Prostate gland (tissue), 2 donors: ENCODE data around the gene POMP. TPM values are rescaled to one million over a fixed set of nuclear protein-coding genes. Genes with fewer than 3 reads are reported as not detected.

Source experiments
- DNase-seq: peaks from one replicate; pipeline ENCODE4 v3.0.0-alpha.2; 2019; ENCODE audit warnings: low spot score
- H3K27ac ChIP-seq, 2 donors: fragments of 200-600 bp; sonication (generic); 2 replicates each; pipeline ENCODE4 v1.5.1; 2017 to 2019
- H3K27me3 ChIP-seq: fragments of 200-600 bp; sonication (generic); replicated peaks from 2 replicates; pipeline ENCODE4 v1.5.1; 2019; ENCODE audit not compliant: insufficient read depth
- H3K36me3 ChIP-seq, 2 donors: fragments of 200-600 bp; sonication (generic); 1 replicate in 1 of 2; 2 replicates in 1 of 2; pipeline versions ENCODE4 v1.5.1 to v1.8.1; 2017 to 2019
- H3K4me1 ChIP-seq: fragments of 200-600 bp; sonication (generic); replicated peaks from 2 replicates; pipeline ENCODE4 v1.5.1; 2019
- H3K4me3 ChIP-seq, 2 donors: fragments of 200-600 bp; sonication (generic); 2 replicates each; pipeline ENCODE4 v1.5.1; 2017 to 2019
- H3K9me3 ChIP-seq: fragments of 200-600 bp; sonication (generic); 2 replicates; pipeline ENCODE4 v1.5.1; 2017
- POLR2A ChIP-seq: fragments of 450-650 bp; IDR thresholded peaks from one replicate; pipeline ENCODE4 v1.6.1; 2016; ENCODE audit warnings: antibody characterized with exemption, mild to moderate bottlenecking
- POLR2AphosphoS5 ChIP-seq: sonication (generic); formaldehyde crosslinking; IDR thresholded peaks from one replicate; pipeline ENCODE4 v1.6.1; 2017; ENCODE audit warnings: antibody characterized with exemption
- WGBS: methylation state at CpG from one replicate; pipeline ENCODE4 v1.1.5; 2018; 5-methylcytosine and 5-hydroxymethylcytosine counted together
- intact Hi-C: fragments of 100-400 bp; cut with DNase I; formaldehyde crosslinking; loops from one replicate; pipeline ENCODE4 v1.14.2; 2022
- total RNA-seq, 2 donors: library from RNA; depleted of rRNA; stranded (reverse); fragments of >200 nt; gene quantifications; one replicate each; pipeline ENCODE4 v1.1.0, GENCODE V29; 2016
- TF ChIP-seq, protein P1 (sequence below), 4 experiments: fragments of 200-600 bp in 2 of 4; fragments of 450-650 bp in 2 of 4; sonication (generic) in 2 of 4; IDR thresholded peaks; 1 replicate in 3 of 4; 2 replicates in 1 of 4; pipeline ENCODE4 v1.5.1; 2016 to 2019; ENCODE audit warnings: antibody characterized with exemption in 4 of 4, mild to moderate bottlenecking in 2 of 4, moderate library complexity in 2 of 4

The POMP gene
- total RNA-seq, 2 donors from 2014 or later: 26.3 to 35.9 TPM

- no peak overlapping the region for H3K4me3 ChIP-seq
- H3K27ac ChIP-seq: no peak overlapping the region
- H3K36me3 ChIP-seq: no peaks in the 10 kb centered on the region
- no peaks in the 10 kb centered on the region for H3K27me3 ChIP-seq
- intact Hi-C loops: loop anchor here (5.0 kb wide), 1 partner anchor 57 kb away; the partner anchor contains the start of gene POMP
- no peak for TF ChIP-seq POLR2A
- TF ChIP-seq, protein P1, sequence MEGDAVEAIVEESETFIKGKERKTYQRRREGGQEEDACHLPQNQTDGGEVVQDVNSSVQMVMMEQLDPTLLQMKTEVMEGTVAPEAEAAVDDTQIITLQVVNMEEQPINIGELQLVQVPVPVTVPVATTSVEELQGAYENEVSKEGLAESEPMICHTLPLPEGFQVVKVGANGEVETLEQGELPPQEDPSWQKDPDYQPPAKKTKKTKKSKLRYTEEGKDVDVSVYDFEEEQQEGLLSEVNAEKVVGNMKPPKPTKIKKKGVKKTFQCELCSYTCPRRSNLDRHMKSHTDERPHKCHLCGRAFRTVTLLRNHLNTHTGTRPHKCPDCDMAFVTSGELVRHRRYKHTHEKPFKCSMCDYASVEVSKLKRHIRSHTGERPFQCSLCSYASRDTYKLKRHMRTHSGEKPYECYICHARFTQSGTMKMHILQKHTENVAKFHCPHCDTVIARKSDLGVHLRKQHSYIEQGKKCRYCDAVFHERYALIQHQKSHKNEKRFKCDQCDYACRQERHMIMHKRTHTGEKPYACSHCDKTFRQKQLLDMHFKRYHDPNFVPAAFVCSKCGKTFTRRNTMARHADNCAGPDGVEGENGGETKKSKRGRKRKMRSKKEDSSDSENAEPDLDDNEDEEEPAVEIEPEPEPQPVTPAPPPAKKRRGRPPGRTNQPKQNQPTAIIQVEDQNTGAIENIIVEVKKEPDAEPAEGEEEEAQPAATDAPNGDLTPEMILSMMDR (IDR thresholded peaks at IDR 0.05): no peak
- no peak for TF ChIP-seq POLR2AphosphoS5
- no peaks in the 10 kb centered on the region for H3K4me1 ChIP-seq
- H3K9me3 ChIP-seq: no peaks in the 10 kb centered on the region
- no peak for DNase-seq
- 86% methylated on average over 1 of the region's 1 CpG for WGBS
Observed at GRCh38 chr13:28714651-28715050, 55.7 kb downstream of the POMP start.

DNA sequence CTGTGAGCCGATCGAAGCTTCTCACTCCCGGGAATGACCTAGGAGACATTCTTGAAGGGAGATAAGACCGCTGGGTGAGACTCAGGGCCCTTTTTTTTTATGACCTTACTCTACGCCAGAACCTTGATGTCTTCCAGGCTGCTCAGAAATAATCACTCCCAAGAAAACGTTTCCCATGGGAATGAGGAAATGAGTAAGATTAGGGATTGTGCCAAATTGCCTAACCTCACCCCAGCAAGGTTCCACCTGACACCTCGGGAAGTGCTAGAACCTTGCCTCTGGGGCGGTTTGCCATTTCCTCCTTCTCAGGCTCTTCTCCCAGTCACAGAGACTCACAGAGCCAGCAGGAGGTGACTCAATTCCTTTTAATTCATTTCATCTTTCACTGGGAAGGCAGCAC lies 57.6 kb downstream of the POMP start:
- intact Hi-C loops: loop anchor here (5.0 kb wide), 1 partner anchor 59 kb away; the partner anchor contains the start of gene POMP
- Histone ChIP-seq H3K4me1 (no peaks in the 10 kb centered on the region), H3K36me3 (no peaks in the 10 kb centered on the region), H3K27ac (no peak overlapping the region), H3K27me3 (no peaks in the 10 kb centered on the region), H3K9me3 (no peaks in the 10 kb centered on the region), H3K4me3 (no peak overlapping the region)
- no peak for TF ChIP-seq POLR2A
- no peak for TF ChIP-seq POLR2AphosphoS5
- DNase-seq: no peak
- WGBS: 31% methylated on average over 8 of the region's 8 CpGs

DNA sequence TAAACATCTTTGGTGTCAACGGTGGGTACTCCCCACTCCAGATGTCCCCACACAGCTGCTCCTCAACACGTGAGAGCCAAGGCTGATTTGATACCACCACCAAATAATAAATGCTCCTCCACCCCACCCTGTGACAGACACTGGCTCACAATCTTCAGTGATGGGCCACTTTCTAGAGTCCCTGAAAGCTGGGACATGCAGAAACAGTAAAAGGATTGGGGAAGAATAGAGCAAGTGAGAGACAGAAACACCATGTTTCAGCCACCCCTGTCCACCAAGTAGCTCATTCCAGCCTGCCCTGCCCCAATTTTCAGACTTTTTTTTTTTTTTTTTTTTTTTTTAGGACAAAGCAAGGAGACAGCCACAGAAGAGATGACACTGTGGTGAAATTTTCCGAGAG lies 58.2 kb downstream of the POMP start:
- no peak overlapping the region for H3K4me3 ChIP-seq
- no peaks in the 10 kb centered on the region for H3K4me1 ChIP-seq
- no peaks in the 10 kb centered on the region for H3K9me3 ChIP-seq
- H3K36me3 ChIP-seq: no peaks in the 10 kb centered on the region
- H3K27me3 ChIP-seq: no peaks in the 10 kb centered on the region
- no peak for TF ChIP-seq POLR2A
- 53% methylated on average over 3 of the region's 3 CpGs for WGBS
- intact Hi-C loops: loop anchor here (5.0 kb wide), 1 partner anchor 60 kb away; the partner anchor contains the start of gene POMP
- H3K27ac ChIP-seq: peak overlapping the region in 1 of 2 donors; percentile 19
- no peak for DNase-seq

DNA sequence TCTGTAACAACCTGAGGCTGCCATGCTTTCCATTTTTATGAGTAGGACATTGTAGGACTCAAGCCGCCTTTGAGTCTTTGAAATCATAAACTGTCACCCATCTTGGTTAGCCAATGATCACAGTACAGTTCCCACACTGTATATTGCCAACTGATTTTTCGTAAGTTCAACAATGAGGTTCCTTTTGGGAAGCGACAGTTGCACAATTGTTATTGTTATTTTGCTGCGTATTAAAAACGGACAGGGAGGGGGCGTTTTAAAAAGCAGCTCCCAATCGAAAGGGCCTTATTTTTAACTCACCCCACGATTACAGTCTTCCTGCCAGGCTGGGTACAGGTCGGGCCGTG lies 59.2 kb downstream of the POMP start:
- no peak for TF ChIP-seq POLR2A
- TF ChIP-seq POLR2AphosphoS5: peak; percentile 3
- TF ChIP-seq, protein P1 (IDR thresholded peaks at IDR 0.05): no peak
- DNase-seq: no peak
- 3% methylated on average over 10 of the region's 10 CpGs for WGBS
- Histone ChIP-seq H3K9me3 (no peaks in the 10 kb centered on the region), H3K27ac (peak overlapping the region; percentile 73 to 74), H3K36me3 (no peaks in the 10 kb centered on the region), H3K4me1 (no peaks in the 10 kb centered on the region), H3K27me3 (no peaks in the 10 kb centered on the region), H3K4me3 (peak overlapping the region; percentile 37 to 48)
- intact Hi-C loops: loop anchor here (5.0 kb wide), 1 partner anchor 61 kb away; the partner anchor contains the start of gene POMP

DNA sequence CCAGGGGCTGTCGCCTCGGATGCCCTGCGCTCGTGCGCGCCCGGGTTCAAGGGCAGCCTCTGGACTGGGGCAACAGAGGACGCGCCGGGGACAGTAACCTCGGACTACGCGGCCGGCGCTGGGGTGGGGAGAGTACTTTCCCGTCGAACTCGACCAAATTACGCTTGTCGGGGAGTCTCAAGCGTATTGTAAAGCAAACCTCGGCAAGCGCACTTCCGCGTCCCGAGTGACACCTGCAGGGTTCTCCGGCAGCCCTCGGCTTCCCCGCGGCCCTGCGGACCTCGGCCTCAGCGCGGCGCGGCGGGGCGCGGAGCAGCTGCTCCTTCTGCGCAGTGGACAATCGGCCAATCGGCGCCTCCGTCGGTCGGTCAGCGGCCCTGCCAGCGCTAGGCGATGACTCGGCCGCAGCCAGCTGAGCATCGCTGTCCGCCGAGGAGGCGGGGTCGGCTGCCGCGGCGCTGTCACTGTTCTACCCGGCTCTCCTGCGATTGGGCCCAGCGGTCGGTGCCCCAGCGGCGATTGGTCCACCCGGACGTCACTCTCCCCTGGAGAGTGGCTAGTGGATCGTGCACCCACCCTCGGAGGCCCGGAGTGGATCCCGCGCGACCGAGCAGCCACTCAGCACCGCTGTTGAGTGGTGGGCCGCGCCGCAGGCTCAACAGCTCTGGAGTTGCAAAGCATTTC lies 59.8 kb downstream of the POMP start, which contains the start of gene SLC46A3:
SLC46A3 (minus strand) TSS at position 428 of the 684 bp plus-strand sequence. CDS start 972 bp downstream, outside the sequence.
- H3K9me3 ChIP-seq: no peaks in the 10 kb centered on the region
- DNase-seq: peak; percentile 84
- intact Hi-C loops: loop anchor here (5.0 kb wide), 1 partner anchor 61 kb away; the partner anchor contains the start of gene POMP
- H3K4me1 ChIP-seq: no peaks in the 10 kb centered on the region
- 1% methylated on average over 57 of the region's 78 CpGs for WGBS
- TF ChIP-seq POLR2A (peak; percentile 23), POLR2AphosphoS5 (peak; percentile 61)
- TF ChIP-seq, protein P1 (IDR thresholded peaks at IDR 0.05): no peak
- H3K27me3 ChIP-seq: no peaks in the 10 kb centered on the region
- H3K27ac ChIP-seq: peak within 1 kb of the TSS; percentile 73 to 74
- H3K4me3 ChIP-seq: peak within 1 kb of the TSS; percentile 37 to 48
- H3K36me3 ChIP-seq: no peaks in the 10 kb centered on the region
